Endothelial cell (in vitro differentiated cells): ENCODE data around the gene EEF1AKMT4. TPM values are rescaled to one million over a fixed set of nuclear protein-coding genes. Genes with fewer than 3 reads are reported as not detected.

Experiments
- DNase-seq: peaks from one replicate; pipeline ENCODE4 v3.0.0; 2021; ENCODE audit warnings: low spot score
- H3K27ac Mint-ChIP-seq: one replicate; pipeline ENCODE4 v1.8.0; 2021; ENCODE audit warnings: mixed read lengths, inconsistent platforms; ENCODE audit not compliant: unreplicated experiment
- H3K27me3 Mint-ChIP-seq: one replicate; pipeline ENCODE4 v1.8.0; 2021; ENCODE audit warnings: mild to moderate bottlenecking, moderate library complexity, mixed read lengths, inconsistent platforms; ENCODE audit not compliant: unreplicated experiment
- H3K36me3 Mint-ChIP-seq: one replicate; pipeline ENCODE4 v1.8.0; 2021; ENCODE audit warnings: mild to moderate bottlenecking, low read depth, mixed read lengths, inconsistent platforms; ENCODE audit not compliant: unreplicated experiment
- H3K4me1 Mint-ChIP-seq: one replicate; pipeline ENCODE4 v1.8.0; 2021; ENCODE audit warnings: mild to moderate bottlenecking, mixed read lengths, inconsistent platforms; ENCODE audit not compliant: unreplicated experiment
- H3K4me3 Mint-ChIP-seq: one replicate; pipeline ENCODE4 v1.8.0; 2021; ENCODE audit warnings: mild to moderate bottlenecking, mixed read lengths, inconsistent platforms; ENCODE audit not compliant: unreplicated experiment
- H3K9me3 Mint-ChIP-seq: one replicate; pipeline ENCODE4 v1.8.0; 2021; ENCODE audit warnings: mixed read lengths, inconsistent platforms; ENCODE audit not compliant: unreplicated experiment
- CTCF ChIP-seq: fragments of 200-600 bp; sonication (generic); IDR thresholded peaks from one replicate; pipeline ENCODE4 v1.5.0; 2021; ENCODE audit warnings: antibody characterized with exemption; ENCODE audit not compliant: unreplicated experiment
- long read RNA-seq: library from polyadenylated mRNA; unstranded; transcript quantifications from one replicate; pipeline ENCODE4 v2.0.0, GENCODE V29; 2020; ENCODE audit not compliant: unreplicated experiment
- total RNA-seq: library from RNA; stranded (reverse); fragmentation: NEBNext Ultra II Directional; extraction: Animal tissue kit (Norgen Biotek cat#: 25700); gene quantifications from one replicate; pipeline ENCODE4 v1.2.1, GENCODE V29; 2021; ENCODE audit not compliant: unreplicated experiment

Gene EEF1AKMT4
- 5.7 TPM for total RNA-seq
- long read RNA-seq, transcript EEF1AKMT4-201 (3 exons, 1,823 nt), result major isoform, 12 of 12 reads
- long read RNA-seq, partial matches to known transcripts, result 0 of 12 reads
- long read RNA-seq, other reads (novel, unspliced or antisense), result 0 of 12 reads

GRCh38 chr3:184249412-184250166 is at the start of gene EEF1AKMT4:
EEF1AKMT4 (plus strand) TSS chr3:184249672; CDS start chr3:184249695, 23 bp downstream.
- DNase-seq, result peak; percentile 92
- Mint-ChIP-seq H3K4me1 (peaks cover 5% of the 10 kb centered on the region), H3K27ac (peak within 1 kb of the TSS; percentile 96), H3K36me3 (peaks cover 13% of the 10 kb centered on the region), H3K4me3 (peak within 1 kb of the TSS; percentile 96), H3K27me3 (peaks cover 13% of the 10 kb centered on the region), H3K9me3 (no peaks in the 10 kb centered on the region)
- no peak for TF ChIP-seq CTCF

DNA sequence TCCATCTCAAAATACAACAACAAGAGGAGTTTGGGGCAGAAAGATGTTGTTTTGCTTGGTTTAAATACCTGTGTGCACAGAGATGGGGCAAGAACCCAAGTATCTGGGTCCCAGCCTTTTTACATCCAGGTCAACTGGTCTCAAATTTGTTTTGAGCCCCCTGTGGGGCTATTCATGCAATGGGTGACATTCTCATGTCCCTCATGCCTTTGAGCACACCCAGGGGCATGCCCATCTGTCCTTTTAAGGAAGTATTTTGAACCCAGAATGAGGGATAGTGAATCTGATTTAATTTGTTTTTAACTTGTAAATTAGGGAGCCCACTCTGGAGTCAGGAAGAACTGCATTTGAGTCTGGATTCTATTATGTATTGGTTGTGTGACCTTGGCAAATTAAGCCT is 48.6 kb upstream of the EEF1AKMT4 start:
- Mint-ChIP-seq H3K27ac (no peak overlapping the region), H3K4me3 (no peak overlapping the region)
- no peak for TF ChIP-seq CTCF

DNA sequence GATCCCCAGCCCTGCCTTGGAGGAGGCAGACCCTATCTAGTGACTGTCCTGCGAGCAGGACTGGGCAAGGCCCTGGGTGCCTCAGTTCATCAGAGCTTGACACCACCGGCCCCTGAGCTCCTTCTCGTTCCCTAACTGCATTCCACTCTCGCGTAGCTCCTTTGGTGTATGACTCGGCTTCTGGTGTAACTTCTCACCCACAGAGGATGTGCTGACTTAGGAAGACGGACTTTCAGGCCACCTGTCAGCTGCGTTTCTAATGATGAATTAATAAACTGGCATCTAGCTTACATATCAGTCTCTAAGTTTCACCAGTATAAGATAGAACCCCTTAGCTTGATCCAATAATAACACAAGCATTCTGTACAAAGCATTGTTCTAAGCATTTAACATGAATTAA is 45.9 kb upstream of the EEF1AKMT4 start:
- H3K27ac Mint-ChIP-seq, result no peak overlapping the region
- H3K9me3 Mint-ChIP-seq, result no peaks in the 10 kb centered on the region
- TF ChIP-seq CTCF, result no peak

More for the DNA sequence above, 48.6 kb upstream of the EEF1AKMT4 start:
- Mint-ChIP-seq H3K9me3 (no peaks in the 10 kb centered on the region), H3K36me3 (peaks cover under 1% of the 10 kb centered on the region), H3K4me1 (no peaks in the 10 kb centered on the region), H3K27me3 (peaks cover 1% of the 10 kb centered on the region)
- no peak for DNase-seq

GRCh38 chr3:184209146-184209923 is 40.1 kb upstream of the EEF1AKMT4 start:
- Mint-ChIP-seq H3K9me3 (no peaks in the 10 kb centered on the region), H3K4me3 (no peak overlapping the region), H3K4me1 (no peaks in the 10 kb centered on the region), H3K36me3 (no peaks in the 10 kb centered on the region), H3K27ac (no peak overlapping the region), H3K27me3 (no peaks in the 10 kb centered on the region)
- DNase-seq, result no peak
- no peak for TF ChIP-seq CTCF

More for the DNA sequence above, 45.9 kb upstream of the EEF1AKMT4 start:
- Mint-ChIP-seq H3K27me3 (peaks cover 1% of the 10 kb centered on the region), H3K36me3 (no peaks in the 10 kb centered on the region), H3K4me3 (no peak overlapping the region), H3K4me1 (no peaks in the 10 kb centered on the region)
- DNase-seq, result no peak

- no peak for TF ChIP-seq CTCF
- Mint-ChIP-seq H3K36me3 (no peaks in the 10 kb centered on the region), H3K9me3 (no peaks in the 10 kb centered on the region), H3K4me3 (no peak overlapping the region), H3K27ac (no peak overlapping the region), H3K4me1 (peaks cover 11% of the 10 kb centered on the region), H3K27me3 (peaks cover 1% of the 10 kb centered on the region)
- no peak for DNase-seq
Observed at GRCh38 chr3:184211297-184211696, 38.2 kb upstream of the EEF1AKMT4 start.
